NCI-H1436 (cell line): ENCODE results near the gene PRR4.

Experiments used
- DNase-seq: peaks from one replicate; lab custom pipeline; 2025; lab: John Stamatoyannopoulos, UW

The PRR4 gene

DNA sequence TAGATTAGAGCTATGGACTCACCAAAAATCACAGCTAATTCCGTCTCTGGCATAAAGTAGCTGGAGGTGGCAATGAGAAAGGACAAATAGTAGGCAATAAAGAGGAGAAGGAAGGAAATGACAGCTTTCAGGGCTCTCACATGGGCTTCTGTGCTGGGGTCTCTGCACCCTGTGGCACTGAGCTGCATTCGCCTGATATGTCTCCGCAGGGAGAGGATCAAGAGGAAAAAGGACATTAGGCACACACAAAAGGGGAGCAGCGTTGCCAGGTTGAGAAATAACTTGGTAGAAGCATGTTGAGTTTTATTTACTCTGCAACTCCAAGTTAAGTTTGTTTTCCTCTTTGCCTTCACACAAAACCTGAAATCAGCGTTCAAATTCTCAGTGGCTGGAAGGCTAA lies 47.5 kb downstream of the PRR4 start:
- DNase-seq = no peak
